Tibial artery (tissue), 4 donors: Measurements from ENCODE around the gene SLBP.

ENCODE experiments used
- DNase-seq, 2 donors: peaks; one replicate each; pipeline ENCODE4 v3.0.0-alpha.2; 2019
- H3K27ac ChIP-seq, 2 donors: fragments of 200-600 bp; sonication (generic) in 1 of 2; 1 replicate in 1 of 2; 2 replicates in 1 of 2; pipeline ENCODE4 v1.5.1; 2018 to 2019; ENCODE audit warnings: mild to moderate bottlenecking in 1 of 2
- H3K27me3 ChIP-seq, 2 donors: fragments of 200-600 bp; sonication (generic) in 1 of 2; one replicate each; pipeline versions ENCODE4 v1.5.1 to v1.6.0; 2016 to 2019
- H3K36me3 ChIP-seq, 3 donors: fragments of 200-600 bp; sonication (generic) in 2 of 3; one replicate each; pipeline ENCODE4 v1.5.1; 2016 to 2019; ENCODE audit warnings: mild to moderate bottlenecking in 2 of 3
- H3K4me1 ChIP-seq, 4 donors: fragments of 200-600 bp; sonication (generic) in 2 of 4; 1 replicate in 3 of 4; 2 replicates in 1 of 4; pipeline ENCODE4 v1.5.1; 2016 to 2019
- H3K4me3 ChIP-seq, 2 donors: fragments of 200-600 bp; sonication (generic) in 1 of 2; 1 replicate in 1 of 2; 2 replicates in 1 of 2; pipeline ENCODE4 v1.5.1; 2018 to 2019; ENCODE audit warnings: mild to moderate bottlenecking in 2 of 2
- H3K9me3 ChIP-seq, 3 donors: fragments of 200-600 bp; sonication (generic) in 1 of 3; one replicate each; pipeline ENCODE4 v1.5.1; 2016 to 2019
- CTCF ChIP-seq, 2 experiments: fragments of 200-600 bp in 1 of 2; fragments of 450-650 bp in 1 of 2; IDR thresholded peaks; one replicate each; pipeline ENCODE4 v1.5.1; 2017 to 2019; ENCODE audit warnings: antibody characterized with exemption in 2 of 2, mild to moderate bottlenecking in 1 of 2, moderate library complexity in 1 of 2
- intact Hi-C: fragments of 100-400 bp; cut with DNase I; formaldehyde crosslinking; loops from one replicate; pipeline ENCODE4 v1.15.0; 2023; ENCODE audit warnings: low total_unique reads

SLBP gene

GRCh38 chr4:1653776-1654175, 58.3 kb downstream of the SLBP start:
- Histone ChIP-seq H3K4me3 (no peak overlapping the region), H3K27me3 (no peaks in the 10 kb centered on the region), H3K27ac (no peak overlapping the region), H3K9me3 (no peaks in the 10 kb centered on the region), H3K4me1 (no peaks in the 10 kb centered on the region), H3K36me3 (peaks cover 0 to 10% (median 0%) of the 10 kb centered on the region in 3 donors)
- DNase-seq = no peak
- TF ChIP-seq CTCF (IDR thresholded peaks at IDR 0.05) = no peak
- intact Hi-C loops = no loop called here

GRCh38 chr4:1652088-1652487, 60.0 kb downstream of the SLBP start:
- intact Hi-C loops = no loop called here
- Histone ChIP-seq H3K27me3 (no peaks in the 10 kb centered on the region), H3K27ac (no peak overlapping the region), H3K9me3 (no peaks in the 10 kb centered on the region), H3K36me3 (peaks cover 0 to 10% (median 0%) of the 10 kb centered on the region in 3 donors), H3K4me3 (no peak overlapping the region), H3K4me1 (no peaks in the 10 kb centered on the region)
- TF ChIP-seq CTCF (IDR thresholded peaks at IDR 0.05) = no peak
- no peak for DNase-seq

GRCh38 chr4:1651609-1652008, 60.5 kb downstream of the SLBP start:
- Histone ChIP-seq H3K4me3 (no peak overlapping the region), H3K27ac (no peak overlapping the region), H3K4me1 (no peaks in the 10 kb centered on the region), H3K9me3 (no peaks in the 10 kb centered on the region), H3K27me3 (no peaks in the 10 kb centered on the region), H3K36me3 (peaks cover 0 to 6% (median 0%) of the 10 kb centered on the region in 3 donors)
- TF ChIP-seq CTCF (IDR thresholded peaks at IDR 0.05) = no peak
- DNase-seq = no peak
- intact Hi-C loops = no loop called here

GRCh38 chr4:1648962-1649361, 63.2 kb downstream of the SLBP start:
- Histone ChIP-seq H3K4me3 (no peak overlapping the region), H3K27me3 (no peaks in the 10 kb centered on the region), H3K4me1 (peaks cover 0 to 13% (median 10%) of the 10 kb centered on the region in 4 donors), H3K36me3 (no peaks in the 10 kb centered on the region), H3K27ac (no peak overlapping the region), H3K9me3 (no peaks in the 10 kb centered on the region)
- intact Hi-C loops = no loop called here
- TF ChIP-seq CTCF (IDR thresholded peaks at IDR 0.05) = no peak
- DNase-seq = no peak

- H3K36me3 ChIP-seq = no peaks in the 10 kb centered on the region
- intact Hi-C loops = no loop called here
- no peak for TF ChIP-seq CTCF (IDR thresholded peaks at IDR 0.05)
These were observed 64.7 kb downstream of the SLBP start for GRCh38 chr4:1647432-1647831.

GRCh38 chr4:1646690-1647089, 65.4 kb downstream of the SLBP start:
- Histone ChIP-seq H3K4me1 (peaks cover 0 to 13% (median 10%) of the 10 kb centered on the region in 4 donors), H3K27me3 (no peaks in the 10 kb centered on the region), H3K36me3 (no peaks in the 10 kb centered on the region), H3K4me3 (no peak overlapping the region), H3K9me3 (no peaks in the 10 kb centered on the region), H3K27ac (no peak overlapping the region)
- intact Hi-C loops = no loop called here
- DNase-seq = no peak
- no peak for TF ChIP-seq CTCF (IDR thresholded peaks at IDR 0.05)

More at GRCh38 chr4:1647432-1647831, 64.7 kb downstream of the SLBP start:
- no peak for DNase-seq
- Histone ChIP-seq H3K9me3 (no peaks in the 10 kb centered on the region), H3K4me1 (peaks cover 0 to 13% (median 10%) of the 10 kb centered on the region in 4 donors), H3K27me3 (no peaks in the 10 kb centered on the region), H3K4me3 (no peak overlapping the region), H3K27ac (no peak overlapping the region)
